ENCODE measurements around the gene LNPK.
"Not testable (repeated sequence)": the region's sequence is repeated elsewhere in the genome, so short reads cannot be mapped to it uniquely, and the experiment has no call there.

GRCh38 chr2:175895957-175896356 lies 106.1 kb downstream of the LNPK start:
- not testable (repeated sequence) for TF ChIP-seq CTCF (IDR thresholded peaks at IDR 0.05; ENCODE audit: low read depth, low read length, poor library complexity, severe bottlenecking); EZH2phosphoT487 (IDR thresholded peaks at IDR 0.05; ENCODE audit: borderline replicate concordance, low read length)

All from DOHH2 (cell line).